HepG2 (cell line): ENCODE results near the gene CD3G.

Experiments used
- CBFB ChIP-seq: sonication (generic); formaldehyde crosslinking; IDR thresholded peaks from 2 replicates; pipeline ENCODE4 v1.4.0; 2020; ENCODE audit warnings: missing genetic modification reagents
- CEBPZ ChIP-seq: IDR thresholded peaks from 2 replicates; pipeline ENCODE4 v1.6.1; 2012; ENCODE audit warnings: low read length, improper control_type of control experiment
- CSRNP1 ChIP-seq: sonication (generic); formaldehyde crosslinking; IDR thresholded peaks from 2 replicates; pipeline ENCODE4 v1.8.1; 2023; ENCODE audit warnings: mild to moderate bottlenecking, missing genetic modification reagents
- CTCF ChIP-seq: sonication (generic); formaldehyde crosslinking; IDR thresholded peaks from 2 replicates; pipeline ENCODE4 v1.5.0; 2020; ENCODE audit warnings: mild to moderate bottlenecking, missing genetic modification reagents, moderate library complexity
- E2F5 ChIP-seq: sonication (generic); formaldehyde crosslinking; conservative IDR thresholded peaks from 2 replicates; pipeline ENCODE4 v1.4.0; 2020; ENCODE audit warnings: missing genetic modification reagents
- EZH2 ChIP-seq: conservative IDR thresholded peaks from 2 replicates; pipeline ENCODE4 v1.6.1; 2012; ENCODE audit warnings: mild to moderate bottlenecking, low read depth, low read length, moderate library complexity
- FOXM1 ChIP-seq: sonication (generic); formaldehyde crosslinking; IDR thresholded peaks from 2 replicates; pipeline ENCODE4 v1.5.0; 2020; ENCODE audit warnings: missing genetic modification reagents
- HOXD1 ChIP-seq: sonication (generic); formaldehyde crosslinking; IDR thresholded peaks from 2 replicates; pipeline ENCODE4 v1.5.0; 2020; ENCODE audit warnings: missing genetic modification reagents
- MZF1 ChIP-seq: sonication (generic); formaldehyde crosslinking; IDR thresholded peaks from 2 replicates; pipeline ENCODE4 v1.8.1; 2023; ENCODE audit warnings: mild to moderate bottlenecking, missing genetic modification reagents, borderline replicate concordance
- RFXAP ChIP-seq: sonication (generic); formaldehyde crosslinking; IDR thresholded peaks from 2 replicates; pipeline ENCODE4 v1.4.0; 2020; ENCODE audit warnings: missing genetic modification reagents, borderline replicate concordance
- SIN3A ChIP-seq: IDR thresholded peaks from 2 replicates; pipeline ENCODE4 v1.6.1; 2011; ENCODE audit warnings: low read depth, mild to moderate bottlenecking, control low read depth, low read length, borderline replicate concordance
- U2AF1 ChIP-seq: fragments of 200-400 bp; formaldehyde crosslinking; optimal IDR thresholded peaks from 2 replicates; pipeline ENCODE3; 2017; ENCODE audit warnings: mild to moderate bottlenecking, low read depth, low read length
- YY1 ChIP-seq: IDR thresholded peaks from 2 replicates; pipeline ENCODE4 v1.6.1; 2011; ENCODE audit warnings: low read length, low read depth, moderate library complexity, mild to moderate bottlenecking; ENCODE audit not compliant: insufficient read depth, insufficient replicate concordance
- ZNF549 ChIP-seq: sonication (generic); formaldehyde crosslinking; IDR thresholded peaks from 2 replicates; pipeline ENCODE4 v1.5.0; 2020; ENCODE audit warnings: missing genetic modification reagents

- TF ChIP-seq U2AF1 (no peak), YY1 (no peak), CTCF (CRISPR knock-in tag) (no peak), EZH2 (no peak), MZF1 (CRISPR knock-in tag) (no peak), RFXAP (CRISPR knock-in tag) (no peak), E2F5 (no peak), SIN3A (no peak), CBFB (CRISPR knock-in tag) (no peak), ZNF549 (CRISPR knock-in tag) (no peak), HOXD1 (no peak), FOXM1 (CRISPR knock-in tag) (no peak), CEBPZ (no peak), CSRNP1 (CRISPR knock-in tag) (no peak)
Measured at GRCh38 chr11:118374729-118375128, 30.6 kb downstream of the CD3G start.
